ENCODE data around the gene SLC4A1AP. TPM values are rescaled to one million over a fixed set of nuclear protein-coding genes. Genes with fewer than 3 reads are reported as not detected.

The SLC4A1AP gene
- total and polyA plus RNA-seq, 4 donors, result 7.2 to 12.3 (median 9.5) TPM

GRCh38 chr2:27613985-27614384, 49.7 kb upstream of the SLC4A1AP start:
- DNase-seq (ENCODE audit: low spot score), result no peak
- no peak for TF ChIP-seq NR2F2 (IDR thresholded peaks at IDR 0.05)
- TF ChIP-seq, protein P1, sequence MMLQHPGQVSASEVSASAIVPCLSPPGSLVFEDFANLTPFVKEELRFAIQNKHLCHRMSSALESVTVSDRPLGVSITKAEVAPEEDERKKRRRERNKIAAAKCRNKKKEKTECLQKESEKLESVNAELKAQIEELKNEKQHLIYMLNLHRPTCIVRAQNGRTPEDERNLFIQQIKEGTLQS (IDR thresholded peaks at IDR 0.05), result no peak
- TF ChIP-seq, protein P2, sequence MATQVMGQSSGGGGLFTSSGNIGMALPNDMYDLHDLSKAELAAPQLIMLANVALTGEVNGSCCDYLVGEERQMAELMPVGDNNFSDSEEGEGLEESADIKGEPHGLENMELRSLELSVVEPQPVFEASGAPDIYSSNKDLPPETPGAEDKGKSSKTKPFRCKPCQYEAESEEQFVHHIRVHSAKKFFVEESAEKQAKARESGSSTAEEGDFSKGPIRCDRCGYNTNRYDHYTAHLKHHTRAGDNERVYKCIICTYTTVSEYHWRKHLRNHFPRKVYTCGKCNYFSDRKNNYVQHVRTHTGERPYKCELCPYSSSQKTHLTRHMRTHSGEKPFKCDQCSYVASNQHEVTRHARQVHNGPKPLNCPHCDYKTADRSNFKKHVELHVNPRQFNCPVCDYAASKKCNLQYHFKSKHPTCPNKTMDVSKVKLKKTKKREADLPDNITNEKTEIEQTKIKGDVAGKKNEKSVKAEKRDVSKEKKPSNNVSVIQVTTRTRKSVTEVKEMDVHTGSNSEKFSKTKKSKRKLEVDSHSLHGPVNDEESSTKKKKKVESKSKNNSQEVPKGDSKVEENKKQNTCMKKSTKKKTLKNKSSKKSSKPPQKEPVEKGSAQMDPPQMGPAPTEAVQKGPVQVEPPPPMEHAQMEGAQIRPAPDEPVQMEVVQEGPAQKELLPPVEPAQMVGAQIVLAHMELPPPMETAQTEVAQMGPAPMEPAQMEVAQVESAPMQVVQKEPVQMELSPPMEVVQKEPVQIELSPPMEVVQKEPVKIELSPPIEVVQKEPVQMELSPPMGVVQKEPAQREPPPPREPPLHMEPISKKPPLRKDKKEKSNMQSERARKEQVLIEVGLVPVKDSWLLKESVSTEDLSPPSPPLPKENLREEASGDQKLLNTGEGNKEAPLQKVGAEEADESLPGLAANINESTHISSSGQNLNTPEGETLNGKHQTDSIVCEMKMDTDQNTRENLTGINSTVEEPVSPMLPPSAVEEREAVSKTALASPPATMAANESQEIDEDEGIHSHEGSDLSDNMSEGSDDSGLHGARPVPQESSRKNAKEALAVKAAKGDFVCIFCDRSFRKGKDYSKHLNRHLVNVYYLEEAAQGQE (IDR thresholded peaks at IDR 0.05), result no peak
- no peak for TF ChIP-seq FOXA1 (IDR thresholded peaks at IDR 0.05)
- no peak for TF ChIP-seq MAX (IDR thresholded peaks at IDR 0.05)
- no peak for TF ChIP-seq TAF1 (conservative IDR thresholded peaks at IDR 0.05)
- no peak for TF ChIP-seq RAD21 (IDR thresholded peaks at IDR 0.05)
- TF ChIP-seq, protein P3, sequence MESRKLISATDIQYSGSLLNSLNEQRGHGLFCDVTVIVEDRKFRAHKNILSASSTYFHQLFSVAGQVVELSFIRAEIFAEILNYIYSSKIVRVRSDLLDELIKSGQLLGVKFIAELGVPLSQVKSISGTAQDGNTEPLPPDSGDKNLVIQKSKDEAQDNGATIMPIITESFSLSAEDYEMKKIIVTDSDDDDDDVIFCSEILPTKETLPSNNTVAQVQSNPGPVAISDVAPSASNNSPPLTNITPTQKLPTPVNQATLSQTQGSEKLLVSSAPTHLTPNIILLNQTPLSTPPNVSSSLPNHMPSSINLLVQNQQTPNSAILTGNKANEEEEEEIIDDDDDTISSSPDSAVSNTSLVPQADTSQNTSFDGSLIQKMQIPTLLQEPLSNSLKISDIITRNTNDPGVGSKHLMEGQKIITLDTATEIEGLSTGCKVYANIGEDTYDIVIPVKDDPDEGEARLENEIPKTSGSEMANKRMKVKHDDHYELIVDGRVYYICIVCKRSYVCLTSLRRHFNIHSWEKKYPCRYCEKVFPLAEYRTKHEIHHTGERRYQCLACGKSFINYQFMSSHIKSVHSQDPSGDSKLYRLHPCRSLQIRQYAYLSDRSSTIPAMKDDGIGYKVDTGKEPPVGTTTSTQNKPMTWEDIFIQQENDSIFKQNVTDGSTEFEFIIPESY (IDR thresholded peaks at IDR 0.05), result no peak
- Histone ChIP-seq H3K9ac (ENCODE audit: low read depth in 1 of 2, low read length in 2 of 2) (no peak overlapping the region), H3K27ac (ENCODE audit: low read depth in 1 of 2, low read length in 2 of 2) (no peak overlapping the region), H3K27me3 (ENCODE audit: control insufficient read depth in 4 of 4, insufficient read depth in 4 of 4, low read length in 3 of 4) (no peaks in the 10 kb centered on the region), H3K4me1 (ENCODE audit: control insufficient read depth in 4 of 4, insufficient read depth in 4 of 4, low read length in 3 of 4) (no peaks in the 10 kb centered on the region), H3K4me3 (ENCODE audit: low read depth in 1 of 3, low read length in 3 of 3) (no peak overlapping the region), H3K9me3 (ENCODE audit: control insufficient read depth in 4 of 4, low read length in 3 of 4) (no peaks in the 10 kb centered on the region), H3K36me3 (ENCODE audit: control insufficient read depth in 4 of 4, insufficient read depth in 3 of 4, low read depth in 1 of 4, low read length in 3 of 4) (peaks cover 6 to 39% (median 31%) of the 10 kb centered on the region in 4 donors)
- WGBS, result 72% methylated on average over 2 of the region's 2 CpGs

DNA sequence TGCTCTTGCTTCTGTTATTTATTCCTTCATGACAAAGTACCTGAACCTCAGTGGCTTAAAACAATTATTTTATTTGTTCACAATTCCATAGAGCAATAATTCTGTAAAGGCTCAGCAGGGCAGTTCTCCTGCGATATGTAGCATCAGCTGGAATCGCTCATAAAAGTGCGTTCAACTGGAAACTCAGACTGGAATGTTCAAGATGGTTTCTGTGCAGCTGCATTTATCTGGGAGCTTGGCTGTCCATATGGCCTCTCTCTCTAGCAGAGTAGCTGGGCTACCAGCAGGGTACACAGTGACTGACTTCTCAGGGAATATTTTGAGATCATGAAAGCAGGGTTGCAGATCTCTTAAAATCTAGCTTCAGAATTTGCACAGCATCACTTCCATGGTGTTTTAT, 48.4 kb upstream of the SLC4A1AP start:
- Histone ChIP-seq H3K9ac (ENCODE audit: low read depth in 1 of 2, low read length in 2 of 2) (no peak overlapping the region), H3K27ac (ENCODE audit: low read depth in 1 of 2, low read length in 2 of 2) (no peak overlapping the region), H3K4me1 (ENCODE audit: control insufficient read depth in 4 of 4, insufficient read depth in 4 of 4, low read length in 3 of 4) (no peaks in the 10 kb centered on the region), H3K36me3 (ENCODE audit: control insufficient read depth in 4 of 4, insufficient read depth in 3 of 4, low read depth in 1 of 4, low read length in 3 of 4) (peaks cover 6 to 43% (median 35%) of the 10 kb centered on the region in 4 donors), H3K27me3 (ENCODE audit: control insufficient read depth in 4 of 4, insufficient read depth in 4 of 4, low read length in 3 of 4) (no peaks in the 10 kb centered on the region), H3K9me3 (ENCODE audit: control insufficient read depth in 4 of 4, low read length in 3 of 4) (no peaks in the 10 kb centered on the region), H3K4me3 (ENCODE audit: low read depth in 1 of 3, low read length in 3 of 3) (no peak overlapping the region)
- WGBS, result 98% methylated on average over 3 of the region's 3 CpGs
- DNase-seq (ENCODE audit: low spot score), result no peak
- no peak for TF ChIP-seq HNF4G (IDR thresholded peaks at IDR 0.05)
- no peak for TF ChIP-seq RXRA (IDR thresholded peaks at IDR 0.05)
- TF ChIP-seq, protein P2 (IDR thresholded peaks at IDR 0.05), result no peak
- TF ChIP-seq FOXA2 (IDR thresholded peaks at IDR 0.05), result no peak
- TF ChIP-seq EGR1 (IDR thresholded peaks at IDR 0.05; ENCODE audit: low read depth in 2 of 2), result no peak
- TF ChIP-seq CTCF (IDR thresholded peaks at IDR 0.05; ENCODE audit: low read depth, low read length, missing input control), result no peak
- no peak for TF ChIP-seq HNF4A (conservative IDR thresholded peaks at IDR 0.05)
- no peak for TF ChIP-seq FOXA1 (IDR thresholded peaks at IDR 0.05)
- TF ChIP-seq TAF1 (conservative IDR thresholded peaks at IDR 0.05), result no peak
- TF ChIP-seq, protein P3 (IDR thresholded peaks at IDR 0.05), result no peak
- no peak for TF ChIP-seq JUND (IDR thresholded peaks at IDR 0.05)
- TF ChIP-seq RAD21 (IDR thresholded peaks at IDR 0.05), result no peak
- no peak for TF ChIP-seq YY1 (IDR thresholded peaks at IDR 0.05)
- TF ChIP-seq MAX (IDR thresholded peaks at IDR 0.05), result no peak
- no peak for TF ChIP-seq NR2F2 (IDR thresholded peaks at IDR 0.05)
- TF ChIP-seq SP1 (IDR thresholded peaks at IDR 0.05), result no peak
- TF ChIP-seq, protein P1 (IDR thresholded peaks at IDR 0.05), result no peak
